Smooth muscle cell (in vitro differentiated cells): ENCODE data around the gene PLXNA1. TPM values are rescaled to one million over a fixed set of nuclear protein-coding genes. Genes with fewer than 3 reads are reported as not detected.

Experiments
- DNase-seq: peaks from one replicate; lab custom pipeline; 2025; ENCODE audit not compliant: unreplicated experiment; lab: John Stamatoyannopoulos, UW
- H2AFZ ChIP-seq: fragments of 200-600 bp; sonication (generic); 2 replicates; pipeline ENCODE4 v1.6.0; 2016; ENCODE audit warnings: antibody characterized with exemption, low read depth, mild to moderate bottlenecking
- H3F3A ChIP-seq: fragments of 200-600 bp; sonication (generic); 2 replicates; pipeline ENCODE4 v1.6.0; 2017; ENCODE audit warnings: antibody characterized with exemption, low read depth
- H3K27ac ChIP-seq: fragments of 200-600 bp; sonication (generic); 2 replicates; pipeline ENCODE4 v1.5.1; 2016; ENCODE audit warnings: low read depth, mild to moderate bottlenecking
- H3K27me3 ChIP-seq: fragments of 200-600 bp; sonication (generic); 2 replicates; pipeline ENCODE4 v1.6.1; 2016; ENCODE audit warnings: low read depth, mild to moderate bottlenecking
- H3K36me3 ChIP-seq: fragments of 200-600 bp; sonication (generic); 2 replicates; pipeline ENCODE4 v1.5.1; 2016; ENCODE audit warnings: low read depth
- H3K4me1 ChIP-seq: fragments of 200-600 bp; sonication (generic); 2 replicates; pipeline ENCODE4 v1.5.1; 2016; ENCODE audit warnings: low read depth
- H3K4me2 ChIP-seq: fragments of 200-600 bp; sonication (generic); 2 replicates; pipeline ENCODE4 v1.6.0; 2016; ENCODE audit warnings: mild to moderate bottlenecking
- H3K4me3 ChIP-seq: fragments of 200-600 bp; sonication (generic); 2 replicates; pipeline ENCODE4 v1.5.1; 2016; ENCODE audit warnings: mild to moderate bottlenecking
- H3K79me2 ChIP-seq: fragments of 200-600 bp; sonication (generic); 2 replicates; pipeline ENCODE4 v1.6.0; 2016; ENCODE audit warnings: low read depth, mild to moderate bottlenecking
- H3K9ac ChIP-seq: fragments of 200-600 bp; sonication (generic); 2 replicates; pipeline ENCODE4 v1.6.0; 2016; ENCODE audit warnings: low read depth
- H3K9me3 ChIP-seq: fragments of 200-600 bp; sonication (generic); replicated peaks from 2 replicates; pipeline ENCODE4 v1.5.1; 2016; ENCODE audit warnings: low read depth
- H4K20me1 ChIP-seq: fragments of 200-600 bp; sonication (generic); 2 replicates; pipeline ENCODE4 v1.6.0; 2016; ENCODE audit warnings: low read depth
- WGBS: methylation state at CpG from one replicate; pipeline ENCODE4 v1.1.7; 2016; ENCODE audit warnings: low lambda C conversion rate; 5-methylcytosine and 5-hydroxymethylcytosine counted together
- polyA plus RNA-seq: library from polyadenylated mRNA; unstranded; fragments of >200 nt; fragmentation: Nextera tagmentation; extraction: Ambion mirVana; gene quantifications from 2 replicates; pipeline ENCODE4 v1.2.1, GENCODE V29; 2016
- total RNA-seq: library from RNA; depleted of rRNA; stranded (reverse); fragments of >200 nt; gene quantifications from 2 replicates; pipeline ENCODE4 v1.2.3, GENCODE V29; 2014
- TF ChIP-seq, protein P1 (sequence below): fragments of 200-600 bp; sonication (generic); IDR thresholded peaks from 2 replicates; pipeline ENCODE4 v1.5.1; 2017; ENCODE audit warnings: borderline replicate concordance, mild to moderate bottlenecking, antibody characterized with exemption; ENCODE audit not compliant: insufficient read depth, poor library complexity, severe bottlenecking

The PLXNA1 gene
- total and polyA plus RNA-seq, 2 experiments from 2014 or later: 37.9 to 50.8 TPM

DNA sequence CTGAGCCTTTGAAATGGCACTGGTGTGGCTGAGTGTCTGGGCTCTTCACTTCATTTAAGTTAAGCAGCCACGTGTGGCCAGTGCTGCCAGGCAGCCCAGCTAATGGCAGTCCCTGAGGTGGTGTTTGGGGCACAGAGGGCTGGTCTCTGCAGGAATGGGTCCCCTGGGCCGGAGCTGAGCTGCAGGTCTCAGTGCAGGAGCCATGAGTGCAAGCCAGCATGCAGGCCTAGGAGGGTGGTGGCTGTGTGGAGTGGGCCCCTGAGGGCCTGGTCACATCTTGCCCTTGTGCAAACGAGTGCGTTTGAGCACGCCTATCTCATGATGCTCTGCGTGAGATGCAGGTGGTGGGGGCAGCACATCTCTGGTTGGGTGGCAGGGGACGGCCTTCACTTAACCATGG is 48.9 kb downstream of the PLXNA1 start:
- Histone ChIP-seq H4K20me1 (no peaks in the 10 kb centered on the region), H3K27me3 (no peaks in the 10 kb centered on the region), H3K27ac (no peak overlapping the region), H3K4me2 (no peak overlapping the region), H3K36me3 (no peaks in the 10 kb centered on the region), H2AFZ (no peak overlapping the region), H3F3A (no peaks in the 10 kb centered on the region), H3K9ac (no peak overlapping the region), H3K9me3 (no peaks in the 10 kb centered on the region), H3K79me2 (no peaks in the 10 kb centered on the region), H3K4me1 (no peaks in the 10 kb centered on the region), H3K4me3 (no peak overlapping the region)
- WGBS: 83% methylated on average over 7 of the region's 7 CpGs
- TF ChIP-seq, protein P1, sequence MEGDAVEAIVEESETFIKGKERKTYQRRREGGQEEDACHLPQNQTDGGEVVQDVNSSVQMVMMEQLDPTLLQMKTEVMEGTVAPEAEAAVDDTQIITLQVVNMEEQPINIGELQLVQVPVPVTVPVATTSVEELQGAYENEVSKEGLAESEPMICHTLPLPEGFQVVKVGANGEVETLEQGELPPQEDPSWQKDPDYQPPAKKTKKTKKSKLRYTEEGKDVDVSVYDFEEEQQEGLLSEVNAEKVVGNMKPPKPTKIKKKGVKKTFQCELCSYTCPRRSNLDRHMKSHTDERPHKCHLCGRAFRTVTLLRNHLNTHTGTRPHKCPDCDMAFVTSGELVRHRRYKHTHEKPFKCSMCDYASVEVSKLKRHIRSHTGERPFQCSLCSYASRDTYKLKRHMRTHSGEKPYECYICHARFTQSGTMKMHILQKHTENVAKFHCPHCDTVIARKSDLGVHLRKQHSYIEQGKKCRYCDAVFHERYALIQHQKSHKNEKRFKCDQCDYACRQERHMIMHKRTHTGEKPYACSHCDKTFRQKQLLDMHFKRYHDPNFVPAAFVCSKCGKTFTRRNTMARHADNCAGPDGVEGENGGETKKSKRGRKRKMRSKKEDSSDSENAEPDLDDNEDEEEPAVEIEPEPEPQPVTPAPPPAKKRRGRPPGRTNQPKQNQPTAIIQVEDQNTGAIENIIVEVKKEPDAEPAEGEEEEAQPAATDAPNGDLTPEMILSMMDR: no peak
- no peak for DNase-seq

DNA sequence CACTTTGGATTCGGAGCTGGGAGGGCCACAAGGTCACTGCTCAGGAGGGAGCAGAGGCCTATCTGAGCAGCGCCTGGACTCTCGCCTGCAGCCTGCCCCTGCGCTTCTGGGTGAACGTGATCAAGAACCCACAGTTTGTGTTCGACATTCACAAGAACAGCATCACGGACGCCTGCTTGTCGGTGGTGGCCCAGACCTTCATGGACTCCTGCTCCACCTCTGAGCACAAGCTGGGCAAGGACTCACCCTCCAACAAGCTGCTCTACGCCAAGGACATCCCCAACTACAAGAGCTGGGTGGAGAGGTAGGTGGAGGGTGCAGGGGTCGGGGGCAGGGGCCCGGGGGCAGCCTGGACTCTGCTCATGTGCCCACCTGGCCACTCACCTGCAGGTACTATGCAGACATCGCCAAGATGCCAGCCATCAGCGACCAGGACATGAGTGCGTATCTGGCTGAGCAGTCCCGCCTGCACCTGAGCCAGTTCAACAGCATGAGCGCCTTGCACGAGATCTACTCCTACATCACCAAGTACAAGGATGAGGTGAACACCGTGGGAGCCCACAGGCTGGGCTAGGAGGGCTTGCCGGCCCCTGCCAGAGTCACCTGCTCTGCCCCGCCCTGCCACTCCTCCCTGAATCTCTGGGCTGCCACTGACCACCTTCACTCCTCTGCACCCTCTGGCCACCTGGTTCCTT is 49.5 kb downstream of the PLXNA1 start:
- H3K27ac ChIP-seq: no peak overlapping the region
- no peaks in the 10 kb centered on the region for H4K20me1 ChIP-seq
- H3K4me2 ChIP-seq: no peak overlapping the region
- no peaks in the 10 kb centered on the region for H3F3A ChIP-seq
- H3K79me2 ChIP-seq: no peaks in the 10 kb centered on the region
- no peak overlapping the region for H3K4me3 ChIP-seq
- H3K4me1 ChIP-seq: no peaks in the 10 kb centered on the region
- H3K36me3 ChIP-seq: no peaks in the 10 kb centered on the region
- DNase-seq: no peak
- 90% methylated on average over 21 of the region's 21 CpGs for WGBS
- H3K27me3 ChIP-seq: no peaks in the 10 kb centered on the region
- TF ChIP-seq, protein P1: no peak
- no peaks in the 10 kb centered on the region for H3K9me3 ChIP-seq
- H3K9ac ChIP-seq: no peak overlapping the region
- H2AFZ ChIP-seq: no peak overlapping the region

Other genes starting within 250 kb of the PLXNA1 start
- gene PRR23E, start 210.0 kb downstream of the PLXNA1 start, total RNA-seq: not detected in 2 replicates
- not detected in 2 replicates for gene PRR23E, start 210.0 kb downstream of the PLXNA1 start, polyA plus RNA-seq